Fibroblast of lung (primary cell): ENCODE measurements around the gene MYRF. TPM values are rescaled to one million over a fixed set of nuclear protein-coding genes. Genes with fewer than 3 reads are reported as not detected.
A peak's percentile ranks its signal among the peaks of the same experiment; 100 is the strongest.

Experiments
- DNase-seq, 2 donors: peaks; one replicate each; pipeline versions ENCODE4 v3.0.0 to v3.0.0-alpha.2; 2010; ENCODE audit warnings: low read depth in 2 of 2
- H2AFZ ChIP-seq: 2 replicates; pipeline ENCODE4 v1.5.1; 2012; ENCODE audit warnings: low read length, control low read depth, inconsistent platforms
- H3K27ac ChIP-seq: 2 replicates; pipeline ENCODE4 v1.5.1; 2011; ENCODE audit warnings: low read length, control low read depth; ENCODE audit not compliant: insufficient read depth
- H3K27me3 ChIP-seq: 2 replicates; pipeline ENCODE4 v1.5.1; 2011; ENCODE audit warnings: mild to moderate bottlenecking, low read length; ENCODE audit not compliant: control insufficient read depth, insufficient read depth
- H3K36me3 ChIP-seq: 2 replicates; pipeline ENCODE4 v1.5.1; 2011; ENCODE audit warnings: low read length; ENCODE audit not compliant: control insufficient read depth, insufficient read depth
- H3K4me1 ChIP-seq: 2 replicates; pipeline ENCODE4 v1.5.1; 2011; ENCODE audit warnings: low read length; ENCODE audit not compliant: control insufficient read depth, insufficient read depth; ENCODE audit errors: extremely low read depth
- H3K4me2 ChIP-seq: 2 replicates; pipeline ENCODE4 v1.5.1; 2011; ENCODE audit warnings: low read length, control low read depth; ENCODE audit not compliant: insufficient read depth; ENCODE audit errors: extremely low read depth
- H3K4me3 ChIP-seq, 4 experiments: fragments of 200-600 bp in 1 of 4; sonication (generic) in 1 of 4; replicated peaks in 1 of 4; 2 replicates each; pipeline ENCODE4 v1.5.1; 2011 to 2016; ENCODE audit warnings: low read length in 4 of 4, low read depth in 3 of 4, mild to moderate bottlenecking in 3 of 4, control low read depth in 2 of 4, inconsistent platforms in 1 of 4, mixed read lengths in 1 of 4; ENCODE audit not compliant: insufficient read depth in 1 of 4; ENCODE audit errors: control extremely low read depth in 1 of 4
- H3K79me2 ChIP-seq: 2 replicates; pipeline ENCODE4 v1.5.1; 2012; ENCODE audit warnings: mild to moderate bottlenecking, low read length, inconsistent platforms; ENCODE audit not compliant: control insufficient read depth, insufficient read depth
- H3K9ac ChIP-seq: 2 replicates; pipeline ENCODE4 v1.5.1; 2011; ENCODE audit warnings: mild to moderate bottlenecking, low read length, control low read depth; ENCODE audit not compliant: insufficient read depth
- H3K9me3 ChIP-seq: 2 replicates; pipeline ENCODE4 v1.5.1; 2012; ENCODE audit warnings: low read depth, low read length; ENCODE audit not compliant: control insufficient read depth, insufficient read depth
- H4K20me1 ChIP-seq: 2 replicates; pipeline ENCODE4 v1.5.1; 2011; ENCODE audit warnings: low read length; ENCODE audit not compliant: control insufficient read depth, insufficient read depth; ENCODE audit errors: extremely low read depth
- EZH2 ChIP-seq: IDR thresholded peaks from 2 replicates; pipeline ENCODE4 v1.5.1; 2012; ENCODE audit warnings: low read length, control low read depth, mild to moderate bottlenecking; ENCODE audit errors: missing control alignments
- polyA plus RNA-seq, 2 donors: library from polyadenylated mRNA; depleted of rRNA in 1 of 2; stranded (reverse) in 1 of 2; unstranded in 1 of 2; fragments of >200 nt; gene quantifications; 2 replicates each; pipeline ENCODE4 v1.2.1, GENCODE V29; 2011 to 2012; ENCODE audit warnings: missing spikeins in 1 of 2
- total RNA-seq: library from RNA; depleted of rRNA; stranded (reverse); fragments of >200 nt; gene quantifications from 2 replicates; pipeline ENCODE4 v1.2.1, GENCODE V29; 2014
- TF ChIP-seq, protein P1 (sequence below), 2 donors: IDR thresholded peaks in 1 of 2; conservative IDR thresholded peaks in 1 of 2; 1 replicate in 1 of 2; 2 replicates in 1 of 2; pipeline ENCODE4 v1.5.1; 2011 to 2012; ENCODE audit warnings: low read length in 2 of 2, control low read depth in 1 of 2, inconsistent platforms in 1 of 2, low read depth in 1 of 2, mild to moderate bottlenecking in 1 of 2

MYRF gene
- total and polyA plus RNA-seq, 2 donors (not counting 1 experiment from before 2014, with no cell fraction given), result 0.10 to 0.17 TPM

DNA sequence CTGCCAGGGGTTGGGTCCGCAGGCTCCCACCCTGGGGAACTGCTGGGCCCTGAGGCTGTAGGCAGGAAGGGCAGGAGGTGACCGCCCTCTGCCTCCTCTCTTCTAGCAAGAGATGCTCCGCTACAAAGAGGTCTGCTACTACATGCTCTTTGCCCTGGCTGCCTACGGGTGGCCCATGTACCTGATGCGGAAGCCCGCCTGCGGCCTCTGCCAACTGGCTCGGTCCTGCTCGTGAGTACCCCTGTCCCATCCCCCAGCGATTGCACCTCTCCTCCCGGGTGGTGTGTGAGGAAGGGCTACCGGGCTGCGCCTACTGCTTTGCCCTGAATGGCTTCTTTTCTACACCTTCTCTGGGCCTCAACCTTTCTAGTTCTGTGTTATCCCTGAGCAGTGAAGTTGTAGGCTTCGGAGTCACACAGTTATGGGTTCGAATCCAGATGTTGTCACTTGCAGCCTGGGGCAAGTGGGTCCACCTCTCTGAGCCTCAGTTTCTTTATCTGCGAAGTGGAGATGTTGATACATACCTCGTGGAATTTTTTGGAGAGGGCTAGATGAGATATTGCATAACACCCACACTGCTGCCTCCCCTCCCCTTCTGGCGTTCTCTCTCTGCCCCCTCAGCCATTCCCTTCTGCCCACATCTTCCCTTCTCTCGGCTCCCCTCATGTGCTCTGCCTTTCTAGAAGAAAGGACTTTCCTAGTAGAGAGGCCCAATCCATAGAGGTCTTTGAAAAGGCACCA is 21.1 kb upstream of the MYRF start:
- Histone ChIP-seq H3K36me3 (peaks cover 7% of the 10 kb centered on the region), H3K27ac (no peak overlapping the region), H3K4me3 (no peak overlapping the region), H3K79me2 (no peaks in the 10 kb centered on the region), H2AFZ (no peak overlapping the region), H4K20me1 (no peaks in the 10 kb centered on the region), H3K9me3 (no peaks in the 10 kb centered on the region), H3K4me2 (no peak overlapping the region), H3K9ac (no peak overlapping the region), H3K4me1 (peaks cover 9% of the 10 kb centered on the region), H3K27me3 (no peaks in the 10 kb centered on the region)
- TF ChIP-seq, protein P1, sequence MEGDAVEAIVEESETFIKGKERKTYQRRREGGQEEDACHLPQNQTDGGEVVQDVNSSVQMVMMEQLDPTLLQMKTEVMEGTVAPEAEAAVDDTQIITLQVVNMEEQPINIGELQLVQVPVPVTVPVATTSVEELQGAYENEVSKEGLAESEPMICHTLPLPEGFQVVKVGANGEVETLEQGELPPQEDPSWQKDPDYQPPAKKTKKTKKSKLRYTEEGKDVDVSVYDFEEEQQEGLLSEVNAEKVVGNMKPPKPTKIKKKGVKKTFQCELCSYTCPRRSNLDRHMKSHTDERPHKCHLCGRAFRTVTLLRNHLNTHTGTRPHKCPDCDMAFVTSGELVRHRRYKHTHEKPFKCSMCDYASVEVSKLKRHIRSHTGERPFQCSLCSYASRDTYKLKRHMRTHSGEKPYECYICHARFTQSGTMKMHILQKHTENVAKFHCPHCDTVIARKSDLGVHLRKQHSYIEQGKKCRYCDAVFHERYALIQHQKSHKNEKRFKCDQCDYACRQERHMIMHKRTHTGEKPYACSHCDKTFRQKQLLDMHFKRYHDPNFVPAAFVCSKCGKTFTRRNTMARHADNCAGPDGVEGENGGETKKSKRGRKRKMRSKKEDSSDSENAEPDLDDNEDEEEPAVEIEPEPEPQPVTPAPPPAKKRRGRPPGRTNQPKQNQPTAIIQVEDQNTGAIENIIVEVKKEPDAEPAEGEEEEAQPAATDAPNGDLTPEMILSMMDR (conservative IDR thresholded peaks at IDR 0.05 in 1 of 2, IDR thresholded peaks at IDR 0.05 in 1 of 2; ENCODE audit: low read depth in 1 of 2, low read length in 2 of 2), result no peak
- no peak for TF ChIP-seq EZH2
- DNase-seq, result no peak

DNA sequence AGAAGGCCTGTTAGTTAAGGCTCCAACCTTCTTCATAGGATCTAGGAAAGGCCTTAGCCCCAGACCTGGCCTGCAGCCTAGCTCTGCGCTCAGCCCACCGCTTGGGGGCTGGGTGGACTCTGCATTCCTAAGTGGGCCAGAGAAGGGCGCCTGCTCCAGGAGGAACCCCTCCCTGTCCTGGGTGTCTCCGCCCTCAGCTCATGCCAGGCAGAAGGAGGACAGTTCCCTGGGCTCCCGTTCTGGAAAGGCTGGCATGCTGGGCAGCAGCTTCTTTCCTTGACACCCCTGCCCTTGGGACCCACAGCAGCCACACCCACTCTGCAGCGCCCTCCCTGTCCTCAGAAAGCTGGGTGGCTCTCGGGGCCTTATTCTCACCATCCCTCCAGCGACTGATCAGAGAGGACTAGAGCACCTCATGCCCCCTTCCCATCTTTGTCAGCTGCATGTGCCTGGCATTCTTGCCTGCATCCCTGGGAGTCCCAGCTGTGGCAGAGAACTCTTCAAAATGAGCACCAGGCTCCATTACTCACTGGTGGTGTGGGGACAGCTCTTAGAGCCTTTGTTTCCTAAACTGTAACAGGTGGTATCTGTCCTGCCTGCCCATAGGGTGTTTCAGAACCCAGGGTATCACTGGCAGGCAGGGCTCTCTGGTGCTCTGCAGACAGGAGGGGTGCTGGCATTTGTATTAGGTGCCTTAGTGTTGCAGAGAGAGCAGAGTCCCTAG is 20.3 kb upstream of the MYRF start:
- H3K27ac ChIP-seq, result no peak overlapping the region
- no peaks in the 10 kb centered on the region for H3K9me3 ChIP-seq
- no peak overlapping the region for H3K4me2 ChIP-seq
- H4K20me1 ChIP-seq, result no peaks in the 10 kb centered on the region
- TF ChIP-seq EZH2, result no peak
- TF ChIP-seq, protein P1 (conservative IDR thresholded peaks at IDR 0.05 in 1 of 2, IDR thresholded peaks at IDR 0.05 in 1 of 2; ENCODE audit: low read depth in 1 of 2, low read length in 2 of 2), result no peak
- peak in 1 of 2 donors; percentile 16 for DNase-seq
- no peaks in the 10 kb centered on the region for H3K27me3 ChIP-seq
- peaks cover 7% of the 10 kb centered on the region for H3K36me3 ChIP-seq
- peaks cover 9% of the 10 kb centered on the region for H3K4me1 ChIP-seq
- H3K79me2 ChIP-seq, result no peaks in the 10 kb centered on the region
- H3K9ac ChIP-seq, result no peak overlapping the region
- no peak overlapping the region for H2AFZ ChIP-seq
- H3K4me3 ChIP-seq, result no peak overlapping the region

DNA sequence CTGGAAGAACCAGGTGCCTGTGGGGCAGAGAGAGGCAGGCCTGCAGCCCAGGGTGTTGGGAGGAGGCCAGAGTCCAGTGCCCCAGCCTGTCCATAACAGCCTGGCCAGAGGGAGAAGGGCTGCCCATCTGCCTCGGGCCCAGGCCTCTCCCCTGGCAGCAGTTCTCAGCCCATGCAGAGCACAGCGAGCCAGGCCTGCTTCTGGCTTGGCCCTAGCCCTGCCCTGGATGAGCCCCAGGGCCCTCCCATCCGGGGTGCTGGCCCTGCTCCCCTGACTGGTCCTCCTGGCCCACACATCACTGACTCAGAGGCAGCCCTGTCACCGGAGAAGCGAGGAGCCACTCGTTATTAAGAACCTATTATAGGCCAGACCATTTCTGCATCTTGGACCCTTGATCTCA is 19.7 kb upstream of the MYRF start:
- Histone ChIP-seq H3K9me3 (no peaks in the 10 kb centered on the region), H3K9ac (no peak overlapping the region), H3K36me3 (peaks cover 7% of the 10 kb centered on the region), H3K4me2 (no peak overlapping the region), H3K27me3 (no peaks in the 10 kb centered on the region), H3K79me2 (no peaks in the 10 kb centered on the region), H3K4me3 (no peak overlapping the region), H4K20me1 (no peaks in the 10 kb centered on the region), H3K27ac (peak overlapping the region; percentile 63), H3K4me1 (peaks cover 9% of the 10 kb centered on the region), H2AFZ (no peak overlapping the region)
- DNase-seq, result peak; percentile 47 to 73
- TF ChIP-seq, protein P1 (conservative IDR thresholded peaks at IDR 0.05 in 1 of 2, IDR thresholded peaks at IDR 0.05 in 1 of 2; ENCODE audit: low read depth in 1 of 2, low read length in 2 of 2), result no peak
- no peak for TF ChIP-seq EZH2
